GM12878 (cell line): ENCODE data around the gene NSMCE1. TPM values are rescaled to one million over a fixed set of nuclear protein-coding genes. Genes with fewer than 3 reads are reported as not detected.

Experiments
- ATF2 ChIP-seq: IDR thresholded peaks from 2 replicates; pipeline ENCODE4 v1.6.1; 2012; ENCODE audit warnings: low read length, inconsistent platforms
- BACH1 ChIP-seq: fragments of 450-650 bp; IDR thresholded peaks from 2 replicates; pipeline ENCODE4 v1.6.1; 2017; ENCODE audit warnings: mild to moderate bottlenecking, borderline replicate concordance
- BCL11A ChIP-seq: IDR thresholded peaks from 2 replicates; pipeline ENCODE4 v1.6.1; 2011; ENCODE audit warnings: low read depth, low read length
- BCLAF1 ChIP-seq: fragments of 450-650 bp; IDR thresholded peaks from 2 replicates; pipeline ENCODE4 v1.6.1; 2017; ENCODE audit warnings: antibody characterized with exemption, mild to moderate bottlenecking, moderate library complexity
- CBX5 ChIP-seq: sonication (generic); IDR thresholded peaks from 2 replicates; pipeline ENCODE4 v1.6.1; 2016; ENCODE audit warnings: low read depth, moderate library complexity, mild to moderate bottlenecking, inconsistent platforms
- CEBPB ChIP-seq, 2 experiments: fragments of 150-350 bp in 1 of 2; IDR thresholded peaks; 2 replicates each; pipeline ENCODE4 v1.6.1; 2012 to 2014; ENCODE audit warnings: low read depth in 2 of 2, low read length in 2 of 2, borderline replicate concordance in 1 of 2, inconsistent platforms in 1 of 2
- EP300 ChIP-seq, 2 experiments: fragments of 150-350 bp in 1 of 2; IDR thresholded peaks; 2 replicates each; pipeline ENCODE4 v1.6.1; 2011 to 2012; ENCODE audit warnings: low read depth in 2 of 2, low read length in 2 of 2, borderline replicate concordance in 1 of 2, improper control_type of control experiment in 1 of 2, inconsistent platforms in 1 of 2; ENCODE audit not compliant: control insufficient read depth in 1 of 2
- EZH2 ChIP-seq: IDR thresholded peaks from 2 replicates; pipeline ENCODE4 v1.6.1; 2012; ENCODE audit warnings: low read depth, mild to moderate bottlenecking, control low read depth, inconsistent platforms, low read length, borderline replicate concordance; ENCODE audit not compliant: control insufficient read depth
- IKZF1 ChIP-seq: fragments of 450-650 bp; conservative IDR thresholded peaks from 2 replicates; pipeline ENCODE4 v1.6.1; 2017; ENCODE audit warnings: antibody characterized with exemption, mild to moderate bottlenecking
- IKZF2 ChIP-seq, 2 experiments: fragments of 450-650 bp; IDR thresholded peaks; 2 replicates each; pipeline ENCODE4 v1.6.1; 2017; ENCODE audit warnings: mild to moderate bottlenecking in 2 of 2, moderate library complexity in 2 of 2
- JUNB ChIP-seq: IDR thresholded peaks from 2 replicates; pipeline ENCODE4 v1.6.1; 2016; ENCODE audit warnings: antibody characterized with exemption, mild to moderate bottlenecking
- MAX ChIP-seq: IDR thresholded peaks from 2 replicates; pipeline ENCODE4 v1.6.1; 2012; ENCODE audit warnings: low read depth, low read length, improper control_type of control experiment
- NR2F1 ChIP-seq: fragments of 450-650 bp; conservative IDR thresholded peaks from 2 replicates; pipeline ENCODE4 v1.6.1; 2017; ENCODE audit warnings: mild to moderate bottlenecking
- PML ChIP-seq: IDR thresholded peaks from 2 replicates; pipeline ENCODE4 v1.6.1; 2012; ENCODE audit warnings: low read length, inconsistent platforms
- POLR2AphosphoS5 ChIP-seq: IDR thresholded peaks from 2 replicates; pipeline ENCODE4 v1.6.1; 2011; ENCODE audit warnings: mild to moderate bottlenecking, low read length, inconsistent platforms
- STAT3 ChIP-seq: IDR thresholded peaks from 2 replicates; pipeline ENCODE4 v1.6.1; 2011; ENCODE audit warnings: low read depth, low read length, improper control_type of control experiment
- TAF1 ChIP-seq: IDR thresholded peaks from 2 replicates; pipeline ENCODE4 v1.6.1; 2011; ENCODE audit warnings: mild to moderate bottlenecking, low read depth, low read length, borderline replicate concordance
- TCF7 ChIP-seq: IDR thresholded peaks from 2 replicates; pipeline ENCODE4 v1.6.1; 2014; ENCODE audit warnings: antibody characterized with exemption, borderline replicate concordance
- YBX1 ChIP-seq: fragments of 450-650 bp; IDR thresholded peaks from 2 replicates; pipeline ENCODE4 v1.6.1; 2016; ENCODE audit warnings: antibody characterized with exemption
- ZNF384 ChIP-seq: IDR thresholded peaks from 2 replicates; pipeline ENCODE4 v1.6.1; 2012; ENCODE audit warnings: low read depth, mild to moderate bottlenecking, low read length, improper control_type of control experiment, borderline replicate concordance
- ZNF592 ChIP-seq: fragments of 450-650 bp; IDR thresholded peaks from 2 replicates; pipeline ENCODE4 v1.6.1; 2017; ENCODE audit warnings: mild to moderate bottlenecking, moderate library complexity
- ZSCAN29 ChIP-seq: fragments of 450-650 bp; IDR thresholded peaks from 2 replicates; pipeline ENCODE4 v1.6.1; 2017; ENCODE audit warnings: mild to moderate bottlenecking, moderate library complexity
- polyA plus RNA-seq, 11 experiments: library from polyadenylated mRNA; depleted of rRNA in 4 of 11; unstranded in 6 of 11; stranded (reverse) in 5 of 11; fragments of >200 nt; fragmentation: Nextera tagmentation in 4 of 11; fragmentation: Illumina TruSeq in 1 of 11; extraction: Ambion mirVana in 4 of 11; extraction: Trizol in 1 of 11; gene quantifications; 1 replicate in 1 of 11; 2 replicates in 10 of 11; pipeline versions ENCODE4 v1.2.1 to v1.2.3, GENCODE V29; 2011 to 2016; ENCODE audit warnings: inconsistent platforms in 2 of 11, missing spikeins in 2 of 11, low read depth in 1 of 11
- total RNA-seq, 4 experiments: library from RNA; depleted of rRNA in 3 of 4; stranded (reverse); fragments of >200 nt in 3 of 4; fragmentation: Illumina TruSeq in 1 of 4; extraction: Trizol in 1 of 4; gene quantifications; 2 replicates each; pipeline versions ENCODE4 v1.2.1 to v1.2.3, GENCODE V29; 2013 to 2021

NSMCE1 gene
- total and polyA plus RNA-seq, 10 of the 15 experiments (the other 5 are each of a cell fraction or from before 2014, with no cell fraction given) = 54.0 to 214 (median 71.4) TPM

GRCh38 chr16:27273670-27274423 lies 5.3 kb upstream of the NSMCE1 start (continued):
- TF ChIP-seq EP300 (IDR thresholded peaks at IDR 0.05; ENCODE audit: borderline replicate concordance in 1 of 2, control insufficient read depth in 1 of 2, low read depth in 2 of 2, low read length in 2 of 2) (0 out of 4 replicates have a peak, but pooled peaks of 1 of the 2 experiments have one; percentile 17), IKZF1 (peak; percentile 80), ZNF592 (peak; percentile 80; the same call in 1 of the 2 replicates), TCF7 (peak; percentile 32; the same call in 1 of the 2 replicates), IKZF2 (IDR thresholded peaks at IDR 0.05) (peak; percentile 75 to 76; a peak in 3 of 4 replicates), BCL11A (no peak), JUNB (peak; percentile 31; the same call in 1 of the 2 replicates), NR2F1 (peak; percentile 63; the same call in 1 of the 2 replicates), STAT3 (no peak), ZSCAN29 (no peak), YBX1 (no peak), CEBPB (IDR thresholded peaks at IDR 0.05; ENCODE audit: borderline replicate concordance in 1 of 2, low read depth in 2 of 2, low read length in 2 of 2) (no peak), CBX5 (no peak), BACH1 (no peak), POLR2AphosphoS5 (no peak), PML (no peak), MAX (no peak), ZNF384 (no peak), BCLAF1 (no peak), TAF1 (no peak), ATF2 (no peak), EZH2 (no peak)
